Amygdala (tissue), 56 donors: Measurements from ENCODE around the gene IMMP2L.

Experiments
- DNase-seq, 56 donors: peaks; one replicate each; lab custom pipeline; 2025; lab: John Stamatoyannopoulos, UW

IMMP2L gene

GRCh38 chr7:111026806-111027205, 535.5 kb downstream of the IMMP2L start:
- no peak for DNase-seq

DNA sequence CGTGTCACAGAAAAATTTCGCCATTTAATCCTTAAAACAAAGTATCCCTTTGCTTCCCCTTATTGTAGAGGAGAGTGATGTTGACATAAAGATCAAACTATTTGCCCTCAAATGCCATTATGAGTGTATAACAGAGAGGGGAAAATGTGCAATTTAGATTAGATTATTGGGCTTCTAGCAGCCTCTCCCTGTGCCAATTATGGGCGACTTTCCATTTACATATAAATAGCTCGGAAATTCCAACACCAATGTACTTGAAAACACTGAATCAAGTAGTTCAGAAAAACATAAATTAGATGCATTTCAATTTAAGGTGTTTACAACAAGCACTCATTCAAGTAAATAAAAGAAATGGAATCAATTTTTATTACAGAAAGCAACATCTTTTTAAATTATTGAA, 535.9 kb downstream of the IMMP2L start:
- no peak for DNase-seq

DNA sequence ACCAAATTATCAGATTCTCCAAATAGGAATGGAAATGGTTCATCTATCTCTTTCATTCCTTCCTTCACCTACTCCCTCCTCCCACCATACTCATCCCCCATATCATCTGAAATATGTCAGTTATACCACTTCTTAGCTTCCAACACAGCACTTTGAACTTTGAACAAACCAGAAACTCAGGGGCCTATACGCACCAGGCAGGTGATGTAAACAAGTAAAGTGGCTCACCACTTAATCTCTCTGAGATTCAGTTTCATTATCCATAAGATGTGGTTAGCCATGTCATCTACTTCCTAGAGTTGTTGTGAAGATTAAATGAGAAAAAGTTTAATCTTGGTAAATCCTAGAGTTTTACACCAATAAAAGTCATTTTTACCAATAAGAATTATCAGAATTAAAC, 537.3 kb downstream of the IMMP2L start:
- no peak for DNase-seq

DNA sequence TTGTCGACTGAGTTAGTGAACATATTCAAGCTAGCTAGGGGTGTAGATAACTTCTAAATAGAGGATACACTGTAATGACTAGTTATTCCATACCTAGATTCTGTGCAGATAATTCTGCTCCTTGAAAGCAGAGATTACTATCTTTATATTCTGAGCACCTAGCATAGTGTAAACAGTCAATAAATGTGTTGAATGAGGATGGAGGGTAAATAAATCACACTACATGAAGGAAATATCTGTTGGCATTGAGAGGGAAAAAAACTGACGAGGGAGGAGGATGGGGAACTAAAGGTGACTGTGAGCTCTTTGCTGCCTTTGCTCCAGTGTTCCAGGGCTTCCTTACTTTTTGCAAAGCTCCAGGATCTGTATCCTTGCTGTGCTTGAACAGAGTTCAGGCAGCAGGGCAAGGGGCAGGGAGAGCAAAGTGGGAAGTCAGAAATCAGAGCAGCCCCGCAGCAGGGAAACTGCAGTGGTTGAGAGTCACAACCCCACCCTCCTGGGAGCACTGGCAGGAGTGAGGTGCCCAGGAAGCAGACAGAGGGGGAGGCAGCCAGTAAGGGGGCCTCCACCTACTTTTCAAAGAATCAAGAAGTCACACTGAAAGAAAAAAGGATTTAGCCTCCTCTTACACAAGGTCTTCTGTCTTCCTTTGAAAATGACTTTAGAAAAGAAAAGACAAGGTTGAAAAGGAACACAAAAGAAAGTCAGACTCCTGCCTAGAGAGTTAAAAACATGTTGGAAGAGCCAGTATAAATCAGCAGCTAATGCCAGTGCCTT, 543.1 kb downstream of the IMMP2L start:
- DNase-seq = no peak

GRCh38 chr7:111018447-111018846, 543.8 kb downstream of the IMMP2L start:
- no peak for DNase-seq

DNA sequence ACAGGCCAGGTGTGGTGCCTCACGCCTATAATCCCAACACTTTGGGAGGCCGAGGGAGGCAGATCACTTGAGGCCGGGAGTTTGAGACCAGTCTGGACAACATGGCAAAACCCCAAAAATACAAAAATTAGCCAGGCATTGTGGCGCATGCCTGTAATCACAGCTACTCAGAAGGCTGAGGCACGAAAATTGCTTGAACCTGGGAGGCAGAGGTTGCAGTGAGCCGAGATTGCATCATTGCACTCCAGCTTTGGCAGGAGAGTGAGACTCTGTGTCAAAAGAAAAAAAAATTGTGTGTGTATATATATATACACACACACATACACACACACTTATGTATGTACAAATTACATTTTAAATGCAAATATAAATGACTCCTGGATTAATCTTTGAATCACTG, 548.2 kb downstream of the IMMP2L start:
- DNase-seq = no peak

GRCh38 chr7:111012799-111013675, 549.3 kb downstream of the IMMP2L start:
- DNase-seq = no peak

- no peak for DNase-seq
Observed at GRCh38 chr7:111012149-111012548, 550.1 kb downstream of the IMMP2L start.

- DNase-seq = no peak
Observed at GRCh38 chr7:111011520-111011919, 550.8 kb downstream of the IMMP2L start.

GRCh38 chr7:111010798-111011197, 551.5 kb downstream of the IMMP2L start:
- DNase-seq = no peak

DNA sequence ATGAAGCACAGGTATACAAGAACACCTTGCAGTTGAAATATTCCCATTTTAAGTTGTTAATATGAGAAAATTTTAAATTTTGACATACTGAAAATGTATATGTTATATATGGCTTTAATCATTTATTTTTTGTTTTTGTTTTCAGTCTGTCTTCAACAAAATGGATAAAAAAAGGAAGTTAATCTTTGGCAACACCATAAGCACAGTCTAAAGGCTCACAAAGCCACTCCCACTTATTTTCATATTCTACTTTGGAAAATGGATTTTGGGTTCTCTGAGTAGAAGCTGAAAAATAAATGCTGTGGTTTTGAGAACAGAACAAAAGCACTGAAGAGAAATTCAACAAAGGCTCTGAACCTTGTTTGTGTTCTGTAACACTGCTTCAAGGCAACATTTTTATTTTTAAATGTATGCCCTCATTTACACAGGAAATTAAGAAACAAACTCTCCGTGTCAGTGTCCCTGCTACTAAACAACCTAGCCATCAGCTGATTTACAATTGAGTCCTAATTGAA, 552.7 kb downstream of the IMMP2L start:
- no peak for DNase-seq

DNA sequence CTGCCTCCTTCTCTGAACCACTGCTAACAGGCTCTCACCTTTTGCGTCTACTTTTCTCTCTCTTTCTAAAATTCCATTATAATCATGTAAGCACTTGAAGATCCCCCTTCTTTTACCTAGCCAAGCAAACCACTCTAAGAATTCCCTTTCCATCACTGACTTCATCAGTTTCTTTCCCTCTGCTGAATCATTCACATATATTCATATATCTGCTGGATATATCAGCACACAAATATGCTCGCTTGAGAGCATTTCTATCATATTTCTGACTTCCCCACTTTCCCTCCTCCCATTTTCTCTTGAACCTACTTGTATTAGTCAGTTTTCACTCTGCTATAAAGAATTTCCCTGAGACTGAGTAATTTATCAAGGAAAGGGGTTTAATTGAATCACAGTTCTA, 555.6 kb downstream of the IMMP2L start:
- DNase-seq = no peak

DNA sequence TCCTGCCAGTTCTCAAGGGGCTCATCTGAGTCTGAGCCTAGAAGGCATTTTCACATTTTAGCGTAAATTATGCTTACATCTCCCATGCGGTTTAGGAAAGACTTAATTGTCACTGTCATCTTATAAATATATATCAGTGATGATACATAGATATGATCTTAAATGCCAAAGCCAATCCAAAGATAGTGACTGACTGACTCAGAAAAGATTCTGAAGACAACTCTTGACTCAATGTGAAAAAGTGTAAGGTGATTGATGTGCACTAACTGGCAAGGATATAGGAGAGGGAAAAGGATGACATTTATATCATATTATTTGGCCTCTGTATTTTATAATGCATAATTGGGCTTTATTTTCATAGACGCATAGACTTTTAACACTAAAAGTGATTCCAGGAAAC, 556.3 kb downstream of the IMMP2L start:
- DNase-seq = no peak

DNA sequence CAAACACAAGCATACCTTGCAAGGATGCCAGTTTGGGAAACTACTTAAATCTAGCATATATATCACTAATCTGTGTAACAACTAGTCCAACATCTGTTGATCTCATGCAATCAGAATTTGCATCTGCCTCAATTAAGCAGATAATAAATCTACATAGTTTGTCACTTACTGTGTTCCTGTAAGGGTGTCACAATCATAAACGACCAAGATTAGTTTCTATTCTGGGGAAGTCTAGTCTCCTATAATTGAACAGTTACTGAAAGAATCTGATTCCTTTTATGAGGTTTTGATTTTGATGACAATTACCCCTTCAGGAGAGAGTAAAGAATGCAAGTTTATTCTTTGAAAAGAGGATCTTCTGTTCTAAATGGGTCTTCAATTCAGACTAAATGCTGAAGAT, 556.8 kb downstream of the IMMP2L start:
- DNase-seq = no peak

- no peak for DNase-seq
Observed at GRCh38 chr7:111004310-111004901, 557.9 kb downstream of the IMMP2L start.

GRCh38 chr7:111003883-111004282, 558.4 kb downstream of the IMMP2L start:
- no peak for DNase-seq

GRCh38 chr7:110994028-110994967, 568.0 kb downstream of the IMMP2L start:
- no peak for DNase-seq

- no peak for DNase-seq
Observed at GRCh38 chr7:110988890-110989501, 573.3 kb downstream of the IMMP2L start.

DNA sequence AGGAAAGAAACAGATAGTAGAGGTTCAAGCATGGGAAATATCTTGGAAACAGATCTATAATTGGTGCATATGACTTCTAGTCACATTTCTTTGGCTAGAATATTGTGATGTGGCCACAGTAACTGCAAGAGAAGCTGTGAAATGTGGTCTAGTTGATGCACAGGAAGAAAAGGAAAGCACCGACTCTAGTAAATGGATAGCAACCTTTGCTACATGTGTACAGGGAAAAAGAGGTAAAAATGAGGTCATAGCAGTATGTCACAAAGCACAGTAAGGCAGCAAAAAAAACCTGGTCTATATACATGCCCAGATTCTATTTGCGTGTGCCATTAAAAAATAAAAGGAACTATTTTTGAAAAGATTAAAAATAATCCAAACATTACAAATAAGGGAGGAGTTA, 573.9 kb downstream of the IMMP2L start:
- no peak for DNase-seq
